Ovary (tissue), 3 donors: ENCODE measurements around the gene GATAD2A.

ENCODE experiments used
- POLR2A ChIP-seq: fragments of 450-650 bp; IDR thresholded peaks from one replicate; pipeline ENCODE4 v1.6.1; 2017; ENCODE audit warnings: antibody characterized with exemption, mild to moderate bottlenecking, moderate library complexity
- TF ChIP-seq, protein P1 (sequence below), 3 donors: fragments of 450-650 bp in 2 of 3; fragments of 200-600 bp in 1 of 3; IDR thresholded peaks; one replicate each; pipeline versions ENCODE4 v1.5.1 to v1.8.0; 2016 to 2022; ENCODE audit warnings: antibody characterized with exemption in 3 of 3, mild to moderate bottlenecking in 1 of 3
- donor health status: DM: no; HTN: no; CAD: no.

DNA sequence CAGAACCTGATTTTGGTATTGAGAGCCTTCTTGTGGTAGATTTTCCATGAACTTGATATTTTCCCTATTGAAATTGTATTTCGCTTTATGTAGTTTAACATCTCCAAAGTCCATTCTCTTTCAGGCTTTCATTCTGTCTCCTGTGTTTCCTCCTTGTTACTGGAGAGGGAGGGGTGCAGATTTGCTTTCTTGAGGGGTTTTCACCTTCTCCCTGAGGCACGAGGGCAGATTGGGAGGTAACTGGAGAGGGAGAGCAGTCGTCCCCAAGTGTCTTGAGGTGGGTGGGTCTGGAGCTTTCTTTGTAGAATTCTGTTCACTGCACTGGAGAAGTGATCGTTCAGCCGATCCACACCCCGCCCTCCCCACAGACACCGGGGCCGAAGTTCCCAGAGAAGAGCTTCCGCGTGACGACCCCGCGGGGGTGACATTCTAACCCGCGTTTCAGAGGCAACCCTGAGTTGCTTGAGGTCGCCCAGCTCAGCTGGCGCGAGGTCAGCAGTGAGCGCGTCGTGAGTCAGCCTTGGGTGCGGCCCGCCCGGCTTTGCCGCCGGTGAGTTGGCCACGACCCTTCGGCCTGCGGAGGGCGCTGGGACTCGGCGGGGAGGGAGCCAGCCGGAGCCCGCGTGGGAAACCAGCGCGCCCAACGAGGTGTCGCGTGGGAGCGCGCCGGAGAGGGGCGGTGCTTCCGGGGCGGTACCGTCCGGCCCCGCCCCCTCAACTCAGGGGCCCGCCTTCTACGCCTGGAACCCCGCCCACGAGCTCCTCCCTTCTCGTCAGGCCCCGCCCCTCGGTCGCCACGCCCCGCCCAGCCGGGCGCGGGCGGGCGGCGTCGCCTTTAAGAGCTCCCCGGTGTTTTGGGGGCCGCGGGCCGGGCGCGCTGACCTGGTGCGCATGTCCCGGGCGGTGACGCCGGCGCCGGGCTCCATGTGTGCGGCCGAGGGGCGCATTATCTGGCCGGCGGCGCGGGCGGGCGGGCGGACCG lies at the start of gene GATAD2A:
- TF ChIP-seq, protein P1, sequence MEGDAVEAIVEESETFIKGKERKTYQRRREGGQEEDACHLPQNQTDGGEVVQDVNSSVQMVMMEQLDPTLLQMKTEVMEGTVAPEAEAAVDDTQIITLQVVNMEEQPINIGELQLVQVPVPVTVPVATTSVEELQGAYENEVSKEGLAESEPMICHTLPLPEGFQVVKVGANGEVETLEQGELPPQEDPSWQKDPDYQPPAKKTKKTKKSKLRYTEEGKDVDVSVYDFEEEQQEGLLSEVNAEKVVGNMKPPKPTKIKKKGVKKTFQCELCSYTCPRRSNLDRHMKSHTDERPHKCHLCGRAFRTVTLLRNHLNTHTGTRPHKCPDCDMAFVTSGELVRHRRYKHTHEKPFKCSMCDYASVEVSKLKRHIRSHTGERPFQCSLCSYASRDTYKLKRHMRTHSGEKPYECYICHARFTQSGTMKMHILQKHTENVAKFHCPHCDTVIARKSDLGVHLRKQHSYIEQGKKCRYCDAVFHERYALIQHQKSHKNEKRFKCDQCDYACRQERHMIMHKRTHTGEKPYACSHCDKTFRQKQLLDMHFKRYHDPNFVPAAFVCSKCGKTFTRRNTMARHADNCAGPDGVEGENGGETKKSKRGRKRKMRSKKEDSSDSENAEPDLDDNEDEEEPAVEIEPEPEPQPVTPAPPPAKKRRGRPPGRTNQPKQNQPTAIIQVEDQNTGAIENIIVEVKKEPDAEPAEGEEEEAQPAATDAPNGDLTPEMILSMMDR (IDR thresholded peaks at IDR 0.05): peak in 2 of 3 donors; percentile 21 to 33
- TF ChIP-seq POLR2A: peak; percentile 44
